ENCODE measurements around the gene SEMA5A. TPM values are rescaled to one million over a fixed set of nuclear protein-coding genes. Genes with fewer than 3 reads are reported as not detected.

The SEMA5A gene
- total and polyA plus RNA-seq, 2 donors (not counting 1 experiment from before 2014, with no cell fraction given) = not detected

DNA sequence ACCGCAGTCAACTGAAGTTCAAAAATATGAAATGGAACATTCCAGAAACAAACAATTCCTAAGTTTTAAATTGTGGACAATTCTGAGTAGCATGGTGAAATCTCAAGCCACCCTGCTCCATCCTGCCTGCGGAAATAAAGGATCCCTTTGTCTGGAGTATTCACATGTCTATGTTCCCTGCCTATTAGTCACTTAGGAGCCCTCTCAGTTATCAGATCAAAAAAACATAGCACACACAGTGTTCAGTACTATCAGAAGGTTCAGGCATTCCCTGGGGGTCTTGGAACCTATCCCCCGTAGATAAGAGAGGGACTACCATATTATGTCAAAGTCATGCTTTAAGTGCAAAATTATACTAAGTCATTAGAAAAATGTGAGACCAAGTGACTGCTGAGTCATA is 300.8 kb downstream of the SEMA5A start:
- Mint-ChIP-seq H3K27ac (no peak overlapping the region), H3K4me1 (no peaks in the 10 kb centered on the region), H3K27me3 (no peaks in the 10 kb centered on the region), H3K9me3 (ENCODE audit: insufficient read depth) (no peaks in the 10 kb centered on the region), H3K4me3 (no peak overlapping the region)
- Histone ChIP-seq H3K27me3 (replicated peaks in 1 of 4; ENCODE audit: control extremely low read depth in 1 of 4, control insufficient read depth in 3 of 4, insufficient read depth in 4 of 4, low read length in 3 of 4) (no peaks in the 10 kb centered on the region), H3K79me2 (ENCODE audit: control insufficient read depth, insufficient read depth, low read length) (no peaks in the 10 kb centered on the region), H4K20me1 (ENCODE audit: control insufficient read depth, insufficient read depth, low read length, poor library complexity, severe bottlenecking) (no peaks in the 10 kb centered on the region), H3K4me1 (ENCODE audit: control insufficient read depth in 2 of 2, insufficient read depth in 2 of 2, low read length in 2 of 2) (no peaks in the 10 kb centered on the region), H3K4me3 (ENCODE audit: control extremely low read depth in 1 of 5, extremely low read depth in 1 of 5, insufficient read depth in 1 of 5, low read depth in 2 of 5, low read length in 4 of 5) (no peak overlapping the region), H3K36me3 (replicated peaks in 1 of 2; ENCODE audit: control extremely low read depth in 1 of 2, control insufficient read depth in 1 of 2, extremely low read depth in 1 of 2, insufficient read depth in 2 of 2, low read length in 1 of 2) (no peaks in the 10 kb centered on the region), H3K27ac (ENCODE audit: low read length in 2 of 2) (no peak overlapping the region), H3K4me2 (replicated peaks; ENCODE audit: low read depth, low read length, poor library complexity, severe bottlenecking) (no peak overlapping the region), H3K9me3 (ENCODE audit: control extremely low read depth in 1 of 3, control insufficient read depth in 2 of 3, insufficient read depth in 1 of 3, low read length in 2 of 3) (no peaks in the 10 kb centered on the region), H2AFZ (ENCODE audit: insufficient read depth, low read depth, low read length, poor library complexity, severe bottlenecking) (no peak overlapping the region), H3K9ac (ENCODE audit: low read length) (no peak overlapping the region)
- CTCF ChIA-PET = no interaction called here
- POLR2A ChIA-PET = no interaction called here
- DNase-seq = no peak
- no peak for TF ChIP-seq EZH2 (IDR thresholded peaks at IDR 0.05; ENCODE audit: borderline replicate concordance, insufficient read depth, low read depth, low read length, poor library complexity, severe bottlenecking)
- TF ChIP-seq, protein P1, sequence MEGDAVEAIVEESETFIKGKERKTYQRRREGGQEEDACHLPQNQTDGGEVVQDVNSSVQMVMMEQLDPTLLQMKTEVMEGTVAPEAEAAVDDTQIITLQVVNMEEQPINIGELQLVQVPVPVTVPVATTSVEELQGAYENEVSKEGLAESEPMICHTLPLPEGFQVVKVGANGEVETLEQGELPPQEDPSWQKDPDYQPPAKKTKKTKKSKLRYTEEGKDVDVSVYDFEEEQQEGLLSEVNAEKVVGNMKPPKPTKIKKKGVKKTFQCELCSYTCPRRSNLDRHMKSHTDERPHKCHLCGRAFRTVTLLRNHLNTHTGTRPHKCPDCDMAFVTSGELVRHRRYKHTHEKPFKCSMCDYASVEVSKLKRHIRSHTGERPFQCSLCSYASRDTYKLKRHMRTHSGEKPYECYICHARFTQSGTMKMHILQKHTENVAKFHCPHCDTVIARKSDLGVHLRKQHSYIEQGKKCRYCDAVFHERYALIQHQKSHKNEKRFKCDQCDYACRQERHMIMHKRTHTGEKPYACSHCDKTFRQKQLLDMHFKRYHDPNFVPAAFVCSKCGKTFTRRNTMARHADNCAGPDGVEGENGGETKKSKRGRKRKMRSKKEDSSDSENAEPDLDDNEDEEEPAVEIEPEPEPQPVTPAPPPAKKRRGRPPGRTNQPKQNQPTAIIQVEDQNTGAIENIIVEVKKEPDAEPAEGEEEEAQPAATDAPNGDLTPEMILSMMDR (IDR thresholded peaks at IDR 0.05) = no peak
- intact Hi-C loops (cut with micrococcal nuclease) = no loop called here
- 88% methylated on average over 1 of the region's 3 CpGs for WGBS (ENCODE audit: insufficient coverage)
- no peak for ATAC-seq (ENCODE audit: low read depth)

DNA sequence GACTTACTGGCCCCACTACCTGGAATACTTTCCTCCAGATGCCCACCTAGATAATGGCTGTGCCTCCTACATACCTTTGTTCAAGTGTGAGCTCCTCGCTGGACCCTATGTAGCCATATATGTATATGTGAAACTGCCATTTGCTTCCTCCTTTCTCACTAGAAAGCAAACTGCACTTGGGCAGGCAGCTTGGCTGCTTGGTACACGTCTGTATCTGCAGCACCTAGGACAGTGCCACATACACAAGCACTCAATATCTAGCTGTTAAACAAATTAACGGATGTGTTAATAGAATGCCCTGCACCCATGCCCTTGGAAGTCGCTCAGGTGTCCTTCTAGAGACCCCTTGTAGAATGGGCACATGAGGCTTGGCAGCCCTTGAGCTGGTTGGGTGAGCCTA is 301.5 kb downstream of the SEMA5A start:
- 71% methylated on average over 3 of the region's 4 CpGs for WGBS (ENCODE audit: insufficient coverage)
- no peak for TF ChIP-seq EZH2 (IDR thresholded peaks at IDR 0.05; ENCODE audit: borderline replicate concordance, insufficient read depth, low read depth, low read length, poor library complexity, severe bottlenecking)
- TF ChIP-seq, protein P1 (IDR thresholded peaks at IDR 0.05) = no peak
- ChIA-PET POLR2A (no interaction called here), CTCF (no interaction called here)
- Mint-ChIP-seq H3K27ac (no peak overlapping the region), H3K9me3 (ENCODE audit: insufficient read depth) (no peaks in the 10 kb centered on the region), H3K4me1 (no peaks in the 10 kb centered on the region), H3K27me3 (no peaks in the 10 kb centered on the region), H3K4me3 (no peak overlapping the region)
- no peak overlapping the region for H3K4me3 ChIP-seq (ENCODE audit: control extremely low read depth in 1 of 5, extremely low read depth in 1 of 5, insufficient read depth in 1 of 5, low read depth in 2 of 5, low read length in 4 of 5)
- no peaks in the 10 kb centered on the region for H4K20me1 ChIP-seq (ENCODE audit: control insufficient read depth, insufficient read depth, low read length, poor library complexity, severe bottlenecking)
- H3K27me3 ChIP-seq (replicated peaks in 1 of 4; ENCODE audit: control extremely low read depth in 1 of 4, control insufficient read depth in 3 of 4, insufficient read depth in 4 of 4, low read length in 3 of 4) = no peaks in the 10 kb centered on the region
- H3K9ac ChIP-seq (ENCODE audit: low read length) = no peak overlapping the region
- H3K79me2 ChIP-seq (ENCODE audit: control insufficient read depth, insufficient read depth, low read length) = no peaks in the 10 kb centered on the region
- H3K36me3 ChIP-seq (replicated peaks in 1 of 2; ENCODE audit: control extremely low read depth in 1 of 2, control insufficient read depth in 1 of 2, extremely low read depth in 1 of 2, insufficient read depth in 2 of 2, low read length in 1 of 2) = no peaks in the 10 kb centered on the region
- H3K4me1 ChIP-seq (ENCODE audit: control insufficient read depth in 2 of 2, insufficient read depth in 2 of 2, low read length in 2 of 2) = no peaks in the 10 kb centered on the region
- intact Hi-C loops (cut with micrococcal nuclease) = no loop called here
- no peak overlapping the region for H3K27ac ChIP-seq (ENCODE audit: low read length in 2 of 2)
- DNase-seq = no peak
- H3K4me2 ChIP-seq (replicated peaks; ENCODE audit: low read depth, low read length, poor library complexity, severe bottlenecking) = no peak overlapping the region
- ATAC-seq (ENCODE audit: low read depth) = no peak
- H3K9me3 ChIP-seq (ENCODE audit: control extremely low read depth in 1 of 3, control insufficient read depth in 2 of 3, insufficient read depth in 1 of 3, low read length in 2 of 3) = no peaks in the 10 kb centered on the region
- H2AFZ ChIP-seq (ENCODE audit: insufficient read depth, low read depth, low read length, poor library complexity, severe bottlenecking) = no peak overlapping the region

Data from B cell (primary cell).